GM23338 (cell line): ENCODE data around the gene NDEL1.

Experiments used
- CREB1 ChIP-seq: fragments of 250-450 bp; sonication (Bioruptor Pico); IDR thresholded peaks from 2 replicates; pipeline ENCODE4 v1.5.0; 2020; ENCODE audit warnings: low read depth, mild to moderate bottlenecking, moderate library complexity
- ETS1 ChIP-seq: IDR thresholded peaks from 2 replicates; pipeline ENCODE4 v1.6.1; 2016; ENCODE audit warnings: antibody characterized with exemption
- EZH2 ChIP-seq: fragments of 200-600 bp; sonication (generic); IDR thresholded peaks from one replicate; pipeline ENCODE4 v1.8.0; 2017; ENCODE audit warnings: antibody characterized with exemption, mild to moderate bottlenecking, low read depth; ENCODE audit not compliant: unreplicated experiment
- EZH2phosphoT487 ChIP-seq: fragments of 200-600 bp; sonication (generic); IDR thresholded peaks from one replicate; pipeline ENCODE4 v1.8.1; 2018; ENCODE audit warnings: antibody characterized with exemption; ENCODE audit not compliant: unreplicated experiment
- JUNB ChIP-seq: IDR thresholded peaks from one replicate; pipeline ENCODE4 v1.6.1; 2016; ENCODE audit warnings: antibody characterized with exemption; ENCODE audit not compliant: unreplicated experiment
- POLR2AphosphoS5 ChIP-seq: IDR thresholded peaks from 2 replicates; pipeline ENCODE4 v1.6.1; 2016; ENCODE audit warnings: antibody characterized with exemption, low read depth
- REST ChIP-seq: IDR thresholded peaks from one replicate; pipeline ENCODE4 v1.6.1; 2018; ENCODE audit warnings: antibody characterized with exemption; ENCODE audit not compliant: unreplicated experiment
- STAT1 ChIP-seq: IDR thresholded peaks from one replicate; pipeline ENCODE4 v1.6.1; 2016; ENCODE audit warnings: antibody characterized with exemption; ENCODE audit not compliant: unreplicated experiment
- TF ChIP-seq, protein P1 (sequence below), 2 experiments: fragments of 200-600 bp in 1 of 2; sonication (generic) in 1 of 2; conservative IDR thresholded peaks; 2 replicates each; pipeline versions ENCODE4 v1.5.1 to v1.6.1; 2016 to 2017; ENCODE audit warnings: antibody characterized with exemption in 2 of 2, low read depth in 2 of 2, mild to moderate bottlenecking in 2 of 2, moderate library complexity in 1 of 2

GRCh38 chr17:8465356-8465755, 29.7 kb downstream of the NDEL1 start:
- TF ChIP-seq, protein P1, sequence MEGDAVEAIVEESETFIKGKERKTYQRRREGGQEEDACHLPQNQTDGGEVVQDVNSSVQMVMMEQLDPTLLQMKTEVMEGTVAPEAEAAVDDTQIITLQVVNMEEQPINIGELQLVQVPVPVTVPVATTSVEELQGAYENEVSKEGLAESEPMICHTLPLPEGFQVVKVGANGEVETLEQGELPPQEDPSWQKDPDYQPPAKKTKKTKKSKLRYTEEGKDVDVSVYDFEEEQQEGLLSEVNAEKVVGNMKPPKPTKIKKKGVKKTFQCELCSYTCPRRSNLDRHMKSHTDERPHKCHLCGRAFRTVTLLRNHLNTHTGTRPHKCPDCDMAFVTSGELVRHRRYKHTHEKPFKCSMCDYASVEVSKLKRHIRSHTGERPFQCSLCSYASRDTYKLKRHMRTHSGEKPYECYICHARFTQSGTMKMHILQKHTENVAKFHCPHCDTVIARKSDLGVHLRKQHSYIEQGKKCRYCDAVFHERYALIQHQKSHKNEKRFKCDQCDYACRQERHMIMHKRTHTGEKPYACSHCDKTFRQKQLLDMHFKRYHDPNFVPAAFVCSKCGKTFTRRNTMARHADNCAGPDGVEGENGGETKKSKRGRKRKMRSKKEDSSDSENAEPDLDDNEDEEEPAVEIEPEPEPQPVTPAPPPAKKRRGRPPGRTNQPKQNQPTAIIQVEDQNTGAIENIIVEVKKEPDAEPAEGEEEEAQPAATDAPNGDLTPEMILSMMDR (conservative IDR thresholded peaks at IDR 0.05; ENCODE audit: low read depth in 2 of 2), result no peak
- TF ChIP-seq EZH2phosphoT487 (no peak), REST (no peak), POLR2AphosphoS5 (no peak), CREB1 (no peak), STAT1 (no peak), ETS1 (no peak), EZH2 (no peak), JUNB (no peak)
